Spleen (tissue), 11 donors: ENCODE measurements around the gene CNTNAP1. TPM values are rescaled to one million over a fixed set of nuclear protein-coding genes. Genes with fewer than 3 reads are reported as not detected.

ENCODE experiments used
- DNase-seq: peaks from one replicate; pipeline ENCODE4 v3.0.0-alpha.2; 2020
- H3K27ac ChIP-seq, 8 donors: fragments of 200-600 bp; sonication (generic) in 7 of 8; 1 replicate in 4 of 8; 2 replicates in 4 of 8; pipeline versions ENCODE4 v1.5.0 to v1.8.0; 2016 to 2021; ENCODE audit warnings: inconsistent platforms in 4 of 8, mild to moderate bottlenecking in 4 of 8, moderate library complexity in 1 of 8
- H3K27me3 ChIP-seq, 7 donors: fragments of 200-600 bp; sonication (generic) in 6 of 7; replicated peaks in 1 of 7; 1 replicate in 4 of 7; 2 replicates in 3 of 7; pipeline versions ENCODE4 v1.5.0 to v1.8.0; 2016 to 2021; ENCODE audit warnings: inconsistent platforms in 3 of 7, mild to moderate bottlenecking in 1 of 7
- H3K36me3 ChIP-seq, 6 donors: fragments of 200-600 bp; sonication (generic) in 5 of 6; 1 replicate in 4 of 6; 2 replicates in 2 of 6; pipeline versions ENCODE4 v1.5.0 to v1.8.0; 2016 to 2021; ENCODE audit warnings: inconsistent platforms in 2 of 6
- H3K4me1 ChIP-seq, 6 donors: fragments of 200-600 bp; sonication (generic) in 5 of 6; 1 replicate in 3 of 6; 2 replicates in 3 of 6; pipeline versions ENCODE4 v1.5.0 to v1.8.0; 2016 to 2021; ENCODE audit warnings: inconsistent platforms in 3 of 6
- H3K4me3 ChIP-seq, 8 donors: fragments of 200-600 bp; sonication (generic) in 7 of 8; 1 replicate in 4 of 8; 2 replicates in 4 of 8; pipeline versions ENCODE4 v1.5.0 to v1.8.0; 2016 to 2021; ENCODE audit warnings: inconsistent platforms in 4 of 8, mild to moderate bottlenecking in 4 of 8, moderate library complexity in 2 of 8
- H3K9me3 ChIP-seq, 8 donors: fragments of 200-600 bp; sonication (generic) in 7 of 8; 1 replicate in 4 of 8; 2 replicates in 4 of 8; pipeline versions ENCODE4 v1.5.0 to v1.8.0; 2016 to 2021; ENCODE audit warnings: inconsistent platforms in 4 of 8
- CTCF ChIP-seq, 11 experiments: fragments of 200-600 bp in 7 of 11; fragments of 450-650 bp in 4 of 11; sonication (generic) in 4 of 11; IDR thresholded peaks in 8 of 11; conservative IDR thresholded peaks in 3 of 11; 1 replicate in 7 of 11; 2 replicates in 4 of 11; pipeline versions ENCODE4 v1.4.0 to v1.8.0; 2016 to 2021; ENCODE audit warnings: antibody characterized with exemption in 11 of 11, inconsistent platforms in 4 of 11, mild to moderate bottlenecking in 1 of 11
- POLR2A ChIP-seq, 3 donors: fragments of 450-650 bp; IDR thresholded peaks; one replicate each; pipeline ENCODE4 v1.5.1; 2017; ENCODE audit warnings: antibody characterized with exemption in 3 of 3, mild to moderate bottlenecking in 1 of 3
- POLR2AphosphoS5 ChIP-seq, 3 donors: sonication (generic); formaldehyde crosslinking; IDR thresholded peaks; one replicate each; pipeline ENCODE4 v1.5.1; 2017; ENCODE audit warnings: antibody characterized with exemption in 3 of 3
- WGBS, 5 donors: extraction: QIAGEN DNeasy Blood & Tissue Kit in 3 of 5; methylation state at CpG; one replicate each; pipeline versions ENCODE4 v1.1.5 to v1.1.7; 2013 to 2018; 5-methylcytosine and 5-hydroxymethylcytosine counted together
- intact Hi-C: fragments of 100-400 bp; cut with DNase I; formaldehyde crosslinking; loops from one replicate; pipeline ENCODE4 v1.15.0; 2023; ENCODE audit warnings: low total_unique reads
- polyA plus RNA-seq, 3 donors: library from polyadenylated mRNA; stranded (reverse); fragments of 200-250 nt; gene quantifications; one replicate each; pipeline ENCODE4 v1.2.1, GENCODE V29; 2013
- total RNA-seq, 7 donors: library from RNA; depleted of rRNA in 3 of 7; stranded (reverse); fragments of >200 nt in 3 of 7; fragmentation: NEBNext Ultra II Directional in 4 of 7; extraction: Animal tissue kit (Norgen Biotek cat#: 25700) in 4 of 7; gene quantifications; one replicate each; pipeline versions ENCODE4 v1.1.0 to v1.2.1, GENCODE V29; 2016 to 2021
- donor health status: healthy with polysubstance abuse.
- donor health status: DM: no; HTN: no; CAD: no; lungs with moderate emphysema.
- donor health status: DM: no; HTN: no; CAD: no.
- donor health status: Bipolar disorder and iron deficiency.
- donor health status: healthy.
- donor health status: DM: no; HTN: no; CAD: no.
- donor health status: DM: yes; HTN: yes; CAD: no.

Gene CNTNAP1
- total and polyA plus RNA-seq, 10 donors, result 1.1 to 11.2 (median 4.3) TPM

- TF ChIP-seq POLR2AphosphoS5 (IDR thresholded peaks at IDR 0.05) (peak; percentile 64 to 82 (median 76)), CTCF (IDR thresholded peaks at IDR 0.05 in 8 of 11, conservative IDR thresholded peaks at IDR 0.05 in 3 of 11) (peak in 1 of 11 experiments; percentile 12), POLR2A (IDR thresholded peaks at IDR 0.05) (no peak)
- Histone ChIP-seq H3K4me1 (peaks cover 66 to 99% (median 94%) of the 10 kb centered on the region in 6 donors), H3K9me3 (no peaks in the 10 kb centered on the region), H3K27me3 (peaks cover 0 to 71% (median 35%) of the 10 kb centered on the region in 7 donors), H3K36me3 (peaks cover 0 to 4% (median 0%) of the 10 kb centered on the region in 6 donors), H3K4me3 (peak overlapping the region; percentile 56 to 90 (median 76)), H3K27ac (peak overlapping the region; percentile 58 to 96 (median 94))
- intact Hi-C loops, result loop anchor here (5.0 kb wide), 1 partner anchor 71 kb away; the partner anchor contains the start of genes RETREG3 and TUBG1
- DNase-seq, result peak; percentile 94
- WGBS, 5 donors, result 0 to 4% (median 0%) methylated on average over 9 to 53 of the region's 53 CpGs
Observed at GRCh38 chr17:42677921-42678781, 4.2 kb upstream of the CNTNAP1 start.

- Histone ChIP-seq H3K4me1 (peaks cover 64 to 99% (median 95%) of the 10 kb centered on the region in 6 donors), H3K4me3 (peak overlapping the region in 7 of 8 donors; percentile 38 to 90 (median 79)), H3K27ac (peak overlapping the region; percentile 58 to 96 (median 94)), H3K27me3 (peaks cover 0 to 71% (median 31%) of the 10 kb centered on the region in 7 donors), H3K36me3 (no peaks in the 10 kb centered on the region), H3K9me3 (no peaks in the 10 kb centered on the region)
- TF ChIP-seq POLR2AphosphoS5 (IDR thresholded peaks at IDR 0.05) (no peak), CTCF (IDR thresholded peaks at IDR 0.05 in 8 of 11, conservative IDR thresholded peaks at IDR 0.05 in 3 of 11) (no peak), POLR2A (IDR thresholded peaks at IDR 0.05) (no peak)
- no peak for DNase-seq
- intact Hi-C loops, result loop anchor here (5.0 kb wide), 1 partner anchor 72 kb away; the partner anchor contains the start of genes RETREG3 and TUBG1
- WGBS, 5 donors, result 4 to 7% (median 6%) methylated on average over 13 to 18 of the region's 18 CpGs
Observed at GRCh38 chr17:42678951-42679491, 3.3 kb upstream of the CNTNAP1 start.

GRCh38 chr17:42679492-42680330 lies 2.6 kb upstream of the CNTNAP1 start:
- peak overlapping the region; percentile 58 to 96 (median 94) for H3K27ac ChIP-seq
- H3K27me3 ChIP-seq, result peaks cover 0 to 71% (median 26%) of the 10 kb centered on the region in 7 donors
- WGBS, 5 donors, result 2 to 11% (median 4%) methylated on average over 32 to 78 of the region's 78 CpGs
- peaks cover 57 to 95% (median 89%) of the 10 kb centered on the region in 6 donors for H3K4me1 ChIP-seq
- TF ChIP-seq POLR2A (IDR thresholded peaks at IDR 0.05) (peak in 1 of 3 donors; percentile 3), CTCF (IDR thresholded peaks at IDR 0.05 in 8 of 11, conservative IDR thresholded peaks at IDR 0.05 in 3 of 11) (peak; percentile 84 to 99 (median 94)), POLR2AphosphoS5 (IDR thresholded peaks at IDR 0.05) (peak; percentile 67 to 86 (median 84))
- intact Hi-C loops, result loop anchor here (5.0 kb wide), 1 partner anchor 72 kb away; the partner anchor contains the start of genes RETREG3 and TUBG1
- peak; percentile 96 for DNase-seq
- H3K36me3 ChIP-seq, result no peaks in the 10 kb centered on the region
- H3K9me3 ChIP-seq, result no peaks in the 10 kb centered on the region
- peak overlapping the region; percentile 3 to 90 (median 76) for H3K4me3 ChIP-seq
